HL-60 (cell line): ENCODE data around the gene PYHIN1.

Source experiments
- POLR2AphosphoS5 ChIP-seq: IDR thresholded peaks from 2 replicates; pipeline ENCODE4 v1.6.1; 2012; ENCODE audit warnings: low read depth
- REST ChIP-seq: IDR thresholded peaks from 2 replicates; pipeline ENCODE4 v1.6.1; 2012; ENCODE audit warnings: low read depth; ENCODE audit not compliant: insufficient replicate concordance
- TF ChIP-seq, protein P1 (sequence below): IDR thresholded peaks from one replicate; pipeline ENCODE4 v1.5.1; 2011; ENCODE audit warnings: low read length, control low read depth, inconsistent platforms; ENCODE audit not compliant: insufficient read depth

GRCh38 chr1:158984386-158984785 lies 53.0 kb downstream of the PYHIN1 start:
- TF ChIP-seq, protein P1, sequence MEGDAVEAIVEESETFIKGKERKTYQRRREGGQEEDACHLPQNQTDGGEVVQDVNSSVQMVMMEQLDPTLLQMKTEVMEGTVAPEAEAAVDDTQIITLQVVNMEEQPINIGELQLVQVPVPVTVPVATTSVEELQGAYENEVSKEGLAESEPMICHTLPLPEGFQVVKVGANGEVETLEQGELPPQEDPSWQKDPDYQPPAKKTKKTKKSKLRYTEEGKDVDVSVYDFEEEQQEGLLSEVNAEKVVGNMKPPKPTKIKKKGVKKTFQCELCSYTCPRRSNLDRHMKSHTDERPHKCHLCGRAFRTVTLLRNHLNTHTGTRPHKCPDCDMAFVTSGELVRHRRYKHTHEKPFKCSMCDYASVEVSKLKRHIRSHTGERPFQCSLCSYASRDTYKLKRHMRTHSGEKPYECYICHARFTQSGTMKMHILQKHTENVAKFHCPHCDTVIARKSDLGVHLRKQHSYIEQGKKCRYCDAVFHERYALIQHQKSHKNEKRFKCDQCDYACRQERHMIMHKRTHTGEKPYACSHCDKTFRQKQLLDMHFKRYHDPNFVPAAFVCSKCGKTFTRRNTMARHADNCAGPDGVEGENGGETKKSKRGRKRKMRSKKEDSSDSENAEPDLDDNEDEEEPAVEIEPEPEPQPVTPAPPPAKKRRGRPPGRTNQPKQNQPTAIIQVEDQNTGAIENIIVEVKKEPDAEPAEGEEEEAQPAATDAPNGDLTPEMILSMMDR, result no peak
- TF ChIP-seq POLR2AphosphoS5 (no peak), REST (no peak)
